ENCODE measurements around the gene APBB1. TPM values are rescaled to one million over a fixed set of nuclear protein-coding genes. Genes with fewer than 3 reads are reported as not detected.

Gene APBB1
- total RNA-seq, 2 donors from 2014 or later, result 79.8 to 80.9 TPM

GRCh38 chr11:6360183-6360582, 58.7 kb downstream of the APBB1 start:
- no peak overlapping the region for H3K4me3 ChIP-seq
- TF ChIP-seq CTCF (IDR thresholded peaks at IDR 0.05), result no peak
- DNase-seq (ENCODE audit: low spot score), result no peak
- no peak overlapping the region for H3K27ac ChIP-seq
- no peaks in the 10 kb centered on the region for H3K9me3 ChIP-seq
- H3K27me3 ChIP-seq, result no peaks in the 10 kb centered on the region
- H3K4me1 ChIP-seq, result peaks cover 0 to 14% of the 10 kb centered on the region in 2 donors
- no peaks in the 10 kb centered on the region for H3K36me3 ChIP-seq

GRCh38 chr11:6357222-6357621, 61.7 kb downstream of the APBB1 start:
- peaks cover 0 to under 1% of the 10 kb centered on the region in 2 donors for H3K4me1 ChIP-seq
- H3K9me3 ChIP-seq, result no peaks in the 10 kb centered on the region
- DNase-seq (ENCODE audit: low spot score), result peak; percentile 88
- H3K4me3 ChIP-seq, result no peak overlapping the region
- TF ChIP-seq CTCF (IDR thresholded peaks at IDR 0.05), result no peak
- H3K36me3 ChIP-seq, result no peaks in the 10 kb centered on the region
- H3K27me3 ChIP-seq, result no peaks in the 10 kb centered on the region
- H3K27ac ChIP-seq, result peak overlapping the region; percentile 7 to 38

GRCh38 chr11:6356503-6357055, 62.3 kb downstream of the APBB1 start:
- Histone ChIP-seq H3K27ac (no peak overlapping the region), H3K4me3 (no peak overlapping the region), H3K4me1 (no peaks in the 10 kb centered on the region), H3K27me3 (no peaks in the 10 kb centered on the region), H3K36me3 (no peaks in the 10 kb centered on the region), H3K9me3 (no peaks in the 10 kb centered on the region)
- TF ChIP-seq CTCF (IDR thresholded peaks at IDR 0.05), result no peak
- DNase-seq (ENCODE audit: low spot score), result no peak

GRCh38 chr11:6354651-6355485, 64.0 kb downstream of the APBB1 start:
- TF ChIP-seq CTCF (IDR thresholded peaks at IDR 0.05), result no peak
- H3K36me3 ChIP-seq, result no peaks in the 10 kb centered on the region
- H3K27ac ChIP-seq, result no peak overlapping the region
- no peaks in the 10 kb centered on the region for H3K27me3 ChIP-seq
- no peak for DNase-seq (ENCODE audit: low spot score)
- H3K9me3 ChIP-seq, result no peaks in the 10 kb centered on the region
- no peaks in the 10 kb centered on the region for H3K4me1 ChIP-seq
- no peak overlapping the region for H3K4me3 ChIP-seq

- Histone ChIP-seq H3K9me3 (no peaks in the 10 kb centered on the region), H3K36me3 (no peaks in the 10 kb centered on the region), H3K4me3 (no peak overlapping the region), H3K27ac (no peak overlapping the region), H3K27me3 (no peaks in the 10 kb centered on the region), H3K4me1 (no peaks in the 10 kb centered on the region)
- peak; percentile 63 for DNase-seq (ENCODE audit: low spot score)
- TF ChIP-seq CTCF (IDR thresholded peaks at IDR 0.05), result peak; percentile 86 to 95
Observed at GRCh38 chr11:6353367-6353987, 65.4 kb downstream of the APBB1 start.

All from right atrium auricular region (tissue), 2 donors.